ENCODE measurements around the gene PMS1.

Gene PMS1

DNA sequence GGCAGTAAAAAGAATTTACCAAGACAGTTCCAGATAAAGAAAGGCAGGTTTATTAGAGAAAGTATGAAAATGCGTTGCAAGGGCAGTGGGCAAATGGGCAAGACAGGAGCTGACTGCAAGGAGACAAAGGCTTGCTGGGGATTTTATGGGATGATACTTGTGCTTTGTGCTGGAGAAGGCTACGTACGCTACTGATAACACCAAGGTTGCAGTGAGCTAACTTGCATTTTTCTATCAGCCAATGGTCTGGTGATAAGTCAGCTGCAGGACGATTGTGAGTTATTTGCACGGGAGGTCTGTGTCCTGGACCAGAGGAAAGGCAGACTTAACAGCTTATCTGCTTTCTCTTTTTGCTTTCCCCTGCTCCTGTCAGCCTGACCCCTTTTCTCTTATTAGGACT, 116.5 kb downstream of the PMS1 start:
- Mint-ChIP-seq H3K4me1 (ENCODE audit: low read depth) (no peaks in the 10 kb centered on the region), H3K4me3 (no peak overlapping the region), H3K36me3 (ENCODE audit: low read depth) (no peaks in the 10 kb centered on the region), H3K27ac (no peak overlapping the region), H3K27me3 (peaks cover 4% of the 10 kb centered on the region), H3K9me3 (no peaks in the 10 kb centered on the region)
- no peak for DNase-seq

GRCh38 chr2:189901664-189902063, 117.4 kb downstream of the PMS1 start:
- Mint-ChIP-seq H3K27ac (no peak overlapping the region), H3K27me3 (peaks cover 4% of the 10 kb centered on the region), H3K4me1 (ENCODE audit: low read depth) (no peaks in the 10 kb centered on the region), H3K9me3 (no peaks in the 10 kb centered on the region), H3K36me3 (ENCODE audit: low read depth) (no peaks in the 10 kb centered on the region), H3K4me3 (no peak overlapping the region)
- no peak for DNase-seq

- H3K4me1 Mint-ChIP-seq (ENCODE audit: low read depth): no peaks in the 10 kb centered on the region
- no peak overlapping the region for H3K4me3 Mint-ChIP-seq
- H3K27ac Mint-ChIP-seq: no peak overlapping the region
- no peaks in the 10 kb centered on the region for H3K9me3 Mint-ChIP-seq
- DNase-seq: no peak
- H3K36me3 Mint-ChIP-seq (ENCODE audit: low read depth): no peaks in the 10 kb centered on the region
- H3K27me3 Mint-ChIP-seq: peaks cover 10% of the 10 kb centered on the region
These were observed 129.6 kb downstream of the PMS1 start for GRCh38 chr2:189913821-189914220.

- no peaks in the 10 kb centered on the region for H3K9me3 Mint-ChIP-seq
- H3K27me3 Mint-ChIP-seq: peaks cover 28% of the 10 kb centered on the region
- no peaks in the 10 kb centered on the region for H3K4me1 Mint-ChIP-seq (ENCODE audit: low read depth)
- no peaks in the 10 kb centered on the region for H3K36me3 Mint-ChIP-seq (ENCODE audit: low read depth)
- no peak overlapping the region for H3K4me3 Mint-ChIP-seq
- DNase-seq: no peak
- no peak overlapping the region for H3K27ac Mint-ChIP-seq
These were observed 132.4 kb downstream of the PMS1 start for GRCh38 chr2:189916651-189917050.

Measured in activated T-cell treated with anti-CD3 and anti-CD28 coated beads, Interleukin-2, amount 50 U/mL, for 24 hours (primary cell).